GM18505 (cell line): ENCODE measurements around the gene RELL2.

ENCODE experiments used
- ATAC-seq: cut with Tn5 transposase; IDR thresholded peaks from one replicate; pipeline ENCODE4 v1.9.1; 2021; ENCODE audit not compliant: unreplicated experiment
- POLR2A ChIP-seq: IDR thresholded peaks from 4 replicates; pipeline ENCODE4 v1.6.1; 2011; ENCODE audit warnings: borderline replicate concordance; ENCODE audit not compliant: insufficient read depth, insufficient read length; ENCODE audit errors: extremely low read depth

RELL2 gene

DNA sequence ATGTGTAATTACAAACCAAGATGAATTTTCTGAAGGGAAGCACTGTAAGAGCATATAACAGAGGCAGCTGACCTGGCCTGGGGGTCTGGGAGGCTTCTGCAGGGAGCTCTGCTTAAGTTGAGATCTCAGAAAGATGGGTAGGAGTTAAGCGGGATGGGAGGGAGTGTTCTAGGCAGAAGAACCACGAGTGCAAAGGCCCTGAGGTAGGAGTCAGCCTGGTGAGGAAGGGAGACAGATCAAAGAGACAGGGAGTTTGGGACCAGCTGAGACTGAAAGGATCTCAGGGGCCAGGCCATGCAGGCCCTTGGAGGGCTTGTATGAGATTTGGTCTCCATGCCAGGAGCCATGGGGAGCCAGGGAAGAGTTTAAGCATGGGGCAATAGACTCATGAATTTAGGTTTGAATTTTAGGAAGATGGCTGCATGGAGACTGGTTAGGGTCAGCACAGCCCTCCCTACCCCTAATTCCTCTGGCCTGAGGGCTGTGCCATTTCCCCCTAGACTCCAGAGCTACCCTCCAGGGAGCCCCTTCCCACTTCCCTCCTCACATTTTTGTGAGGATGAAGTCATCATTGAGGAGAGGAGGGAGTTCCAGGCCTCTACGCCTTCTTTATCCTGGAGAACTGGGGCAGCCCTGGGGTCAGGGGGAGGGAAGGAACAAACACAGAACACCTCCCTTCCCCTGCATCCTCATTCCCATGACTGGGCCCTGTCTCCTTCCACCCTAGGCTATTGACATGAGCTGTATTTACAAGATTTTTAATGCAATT is 50.0 kb downstream of the RELL2 start:
- TF ChIP-seq POLR2A, result no peak
- no peak for ATAC-seq
